IPS DF 19.7 (cell line): ENCODE data around the gene SEC16B.

Experiments used
- DNase-seq: peaks from one replicate; pipeline ENCODE4 v3.0.0-alpha.2; 2013; ENCODE audit warnings: low read depth, low spot score

Gene SEC16B

DNA sequence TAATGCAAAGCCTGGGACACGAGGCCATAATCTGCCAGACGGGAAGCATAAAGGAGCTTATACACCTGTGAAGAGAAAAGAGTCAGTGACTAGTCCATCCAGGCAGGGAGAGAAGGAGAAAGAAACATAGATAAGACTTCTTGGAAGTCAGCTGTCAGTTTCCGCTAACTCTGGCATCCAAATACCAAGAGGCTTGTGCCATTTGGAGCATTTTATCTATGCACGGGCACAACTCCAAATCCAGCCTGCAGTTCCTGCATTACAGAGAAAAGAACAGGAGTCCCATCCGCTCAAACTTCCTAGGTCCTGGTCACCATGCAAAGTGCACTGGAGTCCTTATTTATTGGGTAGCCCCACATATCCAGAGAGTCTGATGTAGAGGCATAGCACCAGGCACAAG is 27.9 kb downstream of the SEC16B start:
- DNase-seq = no peak

DNA sequence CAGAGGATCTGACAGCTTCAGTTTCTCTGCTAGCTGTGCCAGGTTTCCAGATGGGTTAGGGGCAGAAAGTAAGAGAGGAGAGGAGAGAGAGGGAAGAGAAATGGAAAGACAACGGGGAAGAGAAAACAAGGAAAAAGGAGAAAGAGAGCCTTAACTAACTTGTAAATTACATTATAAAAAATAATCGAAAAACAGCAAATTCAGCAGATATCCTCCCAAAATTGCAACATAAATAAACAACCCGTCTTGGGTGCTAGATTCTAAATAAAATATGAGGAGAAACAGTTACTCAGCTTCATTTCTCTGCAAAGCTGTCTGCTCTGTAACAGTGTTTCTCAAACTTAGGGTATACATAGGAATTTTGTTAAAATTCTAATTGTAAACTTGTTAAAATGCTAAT is 29.2 kb downstream of the SEC16B start:
- DNase-seq = no peak

DNA sequence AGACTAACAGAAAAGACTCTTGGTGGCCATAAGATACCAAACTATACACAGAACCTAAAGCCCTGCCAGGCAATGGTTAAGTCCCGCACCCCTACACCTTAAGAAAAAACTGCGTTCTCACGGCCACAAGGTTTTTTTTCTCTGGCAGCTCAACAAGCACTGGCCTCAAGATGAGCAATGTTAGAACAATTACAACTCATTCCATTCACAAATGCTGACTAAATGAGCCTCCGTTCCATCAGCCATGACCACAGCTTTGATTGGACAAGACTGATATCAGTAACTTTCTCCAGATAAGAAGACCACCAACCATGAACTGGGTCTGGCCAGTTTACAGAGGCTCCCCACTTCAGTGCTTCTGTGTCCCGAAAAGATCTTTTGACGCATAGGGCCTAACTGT is 31.9 kb downstream of the SEC16B start:
- no peak for DNase-seq

DNA sequence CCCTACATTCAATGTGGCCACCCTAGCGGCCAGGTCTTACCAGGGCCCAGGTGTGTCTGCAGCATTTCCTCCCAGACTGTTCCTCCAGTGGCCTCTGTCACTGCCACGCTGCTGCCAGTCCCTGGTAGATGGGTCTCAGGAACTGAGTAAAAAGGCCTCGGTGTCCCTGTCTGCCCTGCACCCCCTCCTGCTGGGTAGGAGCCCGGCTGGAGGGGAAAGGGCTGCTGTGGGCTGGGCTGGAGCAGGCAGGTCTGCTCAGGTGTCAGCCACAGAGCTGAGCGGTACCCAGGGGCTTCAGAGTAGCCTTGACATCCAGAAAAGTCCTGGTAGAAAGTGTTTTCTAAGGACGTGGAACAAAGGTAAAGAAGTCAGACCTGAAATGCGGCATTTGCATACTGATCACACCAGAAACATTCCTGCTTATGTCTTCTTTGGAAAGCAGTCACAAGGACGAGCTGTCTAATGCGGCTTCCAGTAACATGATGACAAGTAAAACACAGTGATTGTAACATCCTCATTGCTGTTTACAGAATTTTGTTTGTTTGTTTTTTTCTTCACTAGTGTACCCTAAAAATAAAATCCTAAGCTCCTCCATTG is 32.6 kb downstream of the SEC16B start:
- DNase-seq = no peak

DNA sequence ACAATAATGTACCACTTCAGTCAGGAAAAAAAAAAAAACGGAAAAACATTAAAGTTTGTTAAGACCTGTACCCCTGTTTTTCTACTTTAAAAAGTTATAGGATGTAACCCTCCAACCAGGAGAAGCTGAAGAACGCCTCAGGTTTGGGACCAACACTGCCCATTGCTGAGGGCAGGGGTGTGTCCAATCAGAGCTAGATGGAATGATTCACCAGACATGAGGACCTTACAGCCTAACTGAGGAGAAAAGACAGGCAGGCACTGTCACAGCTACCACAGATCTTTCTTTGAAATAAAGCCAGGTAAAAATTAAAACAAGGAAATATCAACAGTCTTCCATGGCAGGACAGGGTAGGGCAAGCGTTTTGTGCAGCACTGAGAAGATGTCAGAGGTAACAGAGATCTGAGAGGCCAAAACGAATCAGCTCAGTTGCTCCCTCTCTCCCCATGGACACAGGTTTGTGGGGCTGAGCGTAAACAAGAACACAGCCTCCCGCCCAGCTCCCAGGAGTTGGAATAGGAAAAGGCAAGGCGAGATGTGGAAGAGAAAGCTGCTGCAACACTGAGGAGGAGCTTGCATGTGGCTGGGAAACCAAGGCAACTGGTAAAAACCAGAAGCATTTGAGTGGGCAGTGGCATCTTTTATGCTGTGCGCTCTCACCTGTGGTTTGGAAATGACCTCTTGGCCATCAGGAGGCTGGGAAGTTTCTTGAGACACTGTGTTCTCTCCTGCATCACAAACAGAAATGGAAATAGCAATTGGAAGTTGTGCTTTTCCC is 34.0 kb downstream of the SEC16B start:
- DNase-seq = no peak

DNA sequence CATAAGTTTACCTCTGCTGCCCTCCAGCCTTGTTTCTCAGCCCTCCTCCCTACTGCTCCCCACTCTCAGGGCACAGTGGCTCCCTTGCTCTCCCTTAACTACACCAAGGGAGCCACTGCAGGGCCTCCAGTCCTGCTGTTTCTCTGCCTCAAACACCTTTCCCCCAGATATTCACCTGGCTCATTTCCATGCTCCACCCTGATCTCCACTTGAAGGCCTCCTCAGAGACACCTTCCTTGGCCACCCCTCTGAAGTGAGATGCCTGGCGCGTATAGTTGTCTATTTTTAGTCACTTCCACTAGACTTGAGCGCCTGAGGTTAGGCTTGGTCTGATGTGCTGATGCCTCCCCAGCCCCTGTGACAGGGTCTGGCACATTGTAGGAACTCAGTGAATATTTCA is 34.9 kb downstream of the SEC16B start:
- no peak for DNase-seq

DNA sequence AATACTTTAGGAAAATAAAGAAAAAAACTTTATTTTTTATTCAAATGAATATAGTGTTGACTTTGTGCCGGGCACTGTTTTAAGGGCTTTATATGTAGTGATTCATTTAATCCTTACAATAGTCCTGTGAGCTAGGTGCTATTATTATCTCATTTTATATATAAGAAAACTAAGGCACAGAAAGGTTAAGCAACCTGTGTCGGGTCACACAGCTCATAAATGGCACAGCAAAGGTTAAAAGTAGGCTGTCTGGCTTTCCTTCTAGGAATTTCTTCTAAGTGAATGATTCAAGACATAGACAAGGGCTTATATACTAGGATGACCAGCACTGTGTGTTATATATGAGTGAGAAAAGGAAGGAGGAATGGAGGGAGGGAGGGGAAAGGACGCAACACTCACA is 35.4 kb downstream of the SEC16B start:
- DNase-seq = no peak

DNA sequence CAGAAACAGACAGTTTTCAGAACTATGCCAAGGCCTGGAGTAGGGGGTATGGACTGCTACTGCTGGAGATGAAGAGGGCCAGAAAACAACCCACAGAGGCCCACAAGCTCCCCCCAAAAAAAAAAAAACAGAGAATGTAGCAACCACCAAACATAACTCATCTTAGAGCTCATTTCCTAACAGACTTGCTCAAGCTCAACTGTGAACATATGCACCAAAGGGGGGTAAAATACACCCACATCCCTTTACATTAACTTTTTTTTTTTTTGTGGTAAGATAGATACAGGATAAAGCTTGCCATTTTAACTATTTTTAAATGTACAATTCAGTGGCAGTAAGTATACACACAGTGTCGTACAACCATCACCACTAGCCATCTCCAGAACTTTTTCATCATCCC is 36.0 kb downstream of the SEC16B start:
- no peak for DNase-seq

DNA sequence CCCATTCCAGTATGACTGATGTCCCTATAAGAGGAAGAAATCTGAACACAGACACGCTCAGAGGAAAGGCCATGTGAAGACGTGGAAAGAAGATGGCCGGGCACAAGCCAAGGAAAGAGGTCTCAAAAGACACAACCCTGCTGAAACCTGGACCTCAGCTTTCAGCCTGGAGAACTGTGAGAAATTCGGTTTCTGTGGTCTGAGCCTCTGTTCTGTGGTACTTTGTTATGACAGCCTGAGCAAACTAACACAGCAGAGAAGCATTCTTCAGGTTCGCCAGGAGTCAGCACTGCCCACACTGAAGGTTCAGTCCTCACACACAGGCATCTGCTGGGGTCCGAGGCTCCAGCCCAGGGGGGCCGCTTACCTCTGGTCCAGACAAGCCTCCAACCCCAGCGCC is 37.7 kb downstream of the SEC16B start:
- DNase-seq = no peak

DNA sequence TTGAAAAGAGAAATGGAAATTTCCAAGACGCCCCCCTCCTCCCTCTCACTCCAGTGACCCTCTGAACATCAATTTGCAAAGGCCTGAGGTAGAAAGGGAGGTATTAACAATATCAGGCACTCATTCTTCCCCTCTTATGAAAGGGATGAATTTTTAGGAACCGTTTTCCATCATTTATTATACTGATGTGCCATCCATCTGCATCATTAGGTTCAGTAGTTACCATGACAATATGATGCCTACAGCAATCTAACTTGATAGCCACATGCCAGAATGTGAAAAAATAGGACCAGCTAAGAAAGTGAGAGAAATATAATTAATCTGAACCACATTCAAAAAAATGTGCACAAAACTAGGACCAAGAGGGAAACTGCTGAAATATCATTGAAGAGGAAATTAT is 40.9 kb downstream of the SEC16B start:
- no peak for DNase-seq

DNA sequence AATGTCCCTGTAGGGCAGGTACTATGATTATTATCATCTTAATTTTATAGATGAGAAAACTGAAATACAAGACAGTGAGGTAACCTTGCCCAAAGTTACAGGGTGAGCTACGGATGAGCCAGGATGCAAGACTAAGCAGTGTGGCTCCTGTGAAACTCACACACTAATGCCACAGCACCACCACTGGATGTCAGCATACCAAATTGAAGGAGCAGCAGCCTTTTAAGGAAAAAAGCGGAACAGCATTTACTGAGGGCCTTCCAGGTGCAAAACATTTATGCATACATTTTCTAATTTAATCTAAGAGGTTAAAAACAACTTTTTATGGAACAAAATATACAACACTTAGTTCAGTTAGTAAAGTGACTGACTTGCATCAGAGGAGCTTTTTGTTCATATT is 41.7 kb downstream of the SEC16B start:
- DNase-seq = no peak

DNA sequence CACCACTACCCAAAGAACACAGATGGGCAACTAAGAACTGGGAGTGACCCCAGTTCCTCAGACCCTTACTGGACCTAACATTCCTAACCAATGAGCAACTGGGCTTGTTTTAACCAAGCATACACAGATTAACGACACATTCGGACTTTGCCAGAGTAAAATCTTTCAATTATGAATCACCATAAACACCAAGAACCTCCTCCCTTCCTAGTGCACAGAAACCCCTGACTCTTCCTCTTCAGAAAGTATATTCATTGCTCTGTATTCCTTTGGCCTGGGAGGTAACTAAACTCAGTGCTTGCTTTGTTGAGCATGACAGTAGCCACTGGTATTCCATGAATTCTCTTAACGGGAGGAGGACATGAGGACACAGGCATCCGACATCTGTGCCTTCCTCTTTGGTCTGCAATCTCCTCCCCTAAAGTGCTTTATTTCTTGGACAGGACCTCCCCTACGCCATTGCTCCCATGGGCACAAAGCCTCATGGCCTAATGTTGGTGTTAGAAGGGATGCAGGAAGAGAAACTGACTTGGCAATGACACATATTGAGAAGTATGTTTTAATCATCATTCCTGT is 42.7 kb downstream of the SEC16B start:
- no peak for DNase-seq

DNA sequence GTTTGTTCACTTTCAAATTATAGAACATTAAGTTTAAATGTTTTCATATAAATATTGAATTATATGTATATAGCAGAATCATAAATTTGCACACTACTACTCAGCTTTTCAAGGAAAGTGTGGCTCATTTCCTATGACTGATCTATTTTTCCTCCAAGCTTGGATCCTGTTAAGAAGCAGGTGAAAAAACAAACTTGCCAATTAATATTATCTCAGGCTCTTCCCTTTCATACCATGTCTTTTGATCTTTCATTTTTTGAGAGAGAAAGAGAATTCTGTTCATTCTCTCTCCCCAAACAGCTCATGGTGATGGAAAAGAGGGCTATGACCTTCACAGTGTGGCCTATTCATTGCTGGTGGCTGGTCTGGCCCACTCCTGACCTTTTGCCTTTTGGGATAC is 43.7 kb downstream of the SEC16B start:
- no peak for DNase-seq

DNA sequence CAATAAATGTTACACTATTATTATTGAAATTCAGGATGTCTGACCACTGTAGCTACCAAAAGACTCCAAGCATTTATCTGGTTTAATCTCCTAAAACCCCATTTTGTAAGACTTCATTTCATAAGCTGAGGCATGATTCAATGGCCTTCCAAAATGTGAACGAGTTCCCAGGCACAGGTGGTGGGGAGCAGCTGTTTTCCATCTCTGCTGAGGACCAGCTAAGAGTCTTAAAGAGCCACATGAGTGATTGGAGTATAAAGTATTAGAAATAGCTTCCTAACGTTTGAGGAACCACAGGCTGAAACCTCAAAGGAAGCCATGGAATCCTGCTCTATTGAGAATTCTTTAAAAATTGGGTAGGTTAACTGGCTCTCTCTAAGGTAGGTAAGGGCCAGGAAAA is 44.9 kb downstream of the SEC16B start:
- DNase-seq = no peak

DNA sequence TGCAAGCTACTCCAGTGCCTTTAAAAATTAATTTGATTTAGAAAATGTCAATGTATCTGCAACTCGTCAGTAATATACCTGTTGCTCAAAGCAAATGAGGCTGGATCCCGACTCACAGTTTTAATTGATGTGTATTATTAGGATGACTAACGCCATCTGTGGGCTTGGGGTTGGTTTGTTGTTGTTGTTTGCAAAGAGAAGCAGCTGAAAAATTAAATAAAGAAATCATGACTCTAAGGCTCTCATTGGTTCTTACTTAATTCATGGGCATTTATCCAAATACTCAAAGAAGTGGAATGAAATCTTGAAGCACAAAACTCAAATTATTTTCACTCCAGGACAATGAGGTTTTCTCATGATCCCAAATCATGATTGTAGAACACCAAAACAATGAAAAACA is 46.4 kb downstream of the SEC16B start:
- DNase-seq = no peak

DNA sequence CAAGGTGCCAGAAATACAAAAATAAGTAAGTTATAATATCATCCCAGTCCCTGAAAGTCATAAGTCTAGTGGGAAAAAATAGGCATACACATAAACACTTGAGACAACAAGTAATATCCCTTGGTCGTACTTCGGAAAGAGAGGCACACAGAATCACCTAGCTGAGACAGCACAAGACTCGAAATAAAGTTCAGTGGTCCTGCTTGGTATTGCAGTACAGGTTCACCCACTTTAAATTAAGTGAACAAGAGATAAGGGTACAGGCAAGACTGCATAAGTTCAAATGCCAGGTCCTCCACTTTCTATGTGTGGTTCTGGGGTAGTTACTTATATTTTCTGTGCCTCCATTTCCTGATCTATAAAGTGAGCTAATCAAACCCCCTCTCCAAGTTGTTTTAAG is 47.6 kb downstream of the SEC16B start:
- DNase-seq = no peak

DNA sequence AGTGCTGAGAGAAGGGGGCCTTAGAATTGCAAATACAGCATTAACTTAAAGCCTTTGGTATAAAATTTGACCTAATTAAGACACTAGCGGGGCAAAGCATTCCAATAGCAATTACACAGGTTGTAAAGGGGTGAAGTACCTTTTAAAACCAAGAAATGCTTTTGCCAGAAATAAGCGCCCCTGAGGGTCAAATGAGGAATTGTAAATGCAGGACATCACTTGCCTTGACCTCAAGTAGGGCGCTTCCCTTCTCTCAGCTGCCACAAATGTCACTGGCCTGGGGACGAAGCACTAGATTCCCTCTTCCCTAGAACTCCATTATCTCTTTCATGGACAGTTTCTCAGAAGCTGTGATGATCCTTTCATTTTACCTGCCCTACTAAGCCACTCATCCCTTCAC is 48.3 kb downstream of the SEC16B start:
- DNase-seq = no peak

DNA sequence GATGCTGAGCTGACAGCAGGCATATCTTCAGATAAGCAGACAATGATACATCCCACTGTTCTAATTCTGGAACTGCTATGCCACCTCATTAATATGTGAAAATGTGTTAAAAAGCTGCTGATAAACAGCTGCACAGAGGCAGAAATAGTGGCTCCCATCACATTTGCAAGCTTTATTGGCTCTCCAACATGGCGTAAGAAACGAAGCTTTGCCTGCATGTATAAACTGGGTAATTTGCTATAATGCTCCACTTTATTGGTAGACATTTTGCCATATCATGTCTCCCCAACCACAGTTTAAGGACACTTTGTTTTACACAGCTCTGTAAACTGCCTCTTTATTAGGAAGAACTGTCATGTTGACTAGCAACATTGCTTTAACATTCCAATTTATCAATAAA is 49.8 kb downstream of the SEC16B start:
- DNase-seq = no peak

DNA sequence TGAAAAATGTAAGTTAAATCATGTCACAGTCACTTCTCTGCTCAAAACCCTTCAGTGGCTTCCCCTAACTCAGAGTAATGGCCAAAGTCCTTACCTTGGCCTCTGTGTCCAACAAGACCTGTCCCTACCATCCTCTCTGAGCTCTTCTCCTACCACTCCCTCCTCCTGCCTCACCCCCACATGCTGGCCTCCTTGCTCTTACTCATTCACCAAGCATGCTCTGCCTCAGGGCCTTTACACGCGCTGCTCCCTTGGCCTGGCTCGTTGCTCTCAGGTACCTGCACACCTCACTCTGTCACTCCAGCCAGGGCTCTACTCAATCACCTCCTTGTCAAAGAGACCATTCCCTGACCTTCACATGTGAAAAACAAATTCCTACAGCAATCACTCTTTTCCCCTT is 54.2 kb downstream of the SEC16B start:
- no peak for DNase-seq

DNA sequence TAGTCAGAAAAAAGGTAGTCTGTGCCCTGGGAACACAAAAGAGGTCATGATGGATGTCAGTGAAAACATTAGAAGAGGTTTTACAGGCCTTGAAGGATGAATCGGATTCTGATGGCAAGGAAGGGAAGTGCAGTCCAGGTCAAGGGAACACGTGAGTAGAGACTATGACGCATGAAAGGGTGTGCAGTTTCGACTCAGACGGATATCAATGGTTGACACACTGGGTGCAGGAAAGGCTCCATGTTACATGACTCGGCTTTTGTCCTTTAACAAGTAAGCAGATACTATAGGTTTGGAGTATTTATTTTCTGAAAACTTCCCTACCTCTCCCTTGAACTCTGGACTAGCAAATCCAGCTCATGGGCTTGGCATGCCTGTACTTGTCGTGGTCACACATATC is 55.3 kb downstream of the SEC16B start:
- DNase-seq = no peak

DNA sequence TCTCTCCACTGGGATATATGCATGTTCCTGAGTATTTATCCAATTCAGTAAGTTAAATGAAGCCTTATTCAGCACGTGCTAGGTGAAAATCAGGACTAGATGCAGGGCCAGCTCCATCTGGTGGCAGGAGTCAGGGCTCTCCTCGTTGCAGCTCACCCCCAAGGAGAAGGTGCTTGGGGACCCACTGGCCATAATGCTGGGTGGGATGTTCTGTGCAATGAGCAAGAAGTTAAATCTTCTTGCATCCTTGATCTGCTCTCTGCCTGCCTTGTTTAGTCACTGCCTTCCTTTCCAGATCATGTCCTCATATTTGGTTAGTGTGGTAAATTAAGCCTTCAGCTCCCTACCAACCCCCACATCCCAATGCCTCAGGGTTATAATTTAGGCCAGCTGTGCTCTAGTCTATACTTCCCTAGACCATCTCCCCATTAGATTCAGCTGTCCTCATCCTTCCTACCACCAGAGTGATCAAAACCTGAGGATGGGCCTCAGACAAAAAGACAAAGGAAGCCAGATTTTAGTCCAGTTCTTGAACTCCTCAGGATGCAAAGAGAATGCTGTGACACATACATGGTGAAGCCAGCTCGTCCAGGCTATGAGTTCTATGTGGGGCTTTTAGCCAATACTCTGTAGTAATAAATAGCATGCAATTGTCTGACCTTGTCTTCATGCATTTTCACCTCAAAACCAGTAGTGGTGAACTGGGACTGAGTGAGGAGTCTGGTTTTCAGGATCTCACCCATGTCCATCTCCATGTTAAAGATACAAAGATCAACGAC is 55.9 kb downstream of the SEC16B start:
- no peak for DNase-seq

DNA sequence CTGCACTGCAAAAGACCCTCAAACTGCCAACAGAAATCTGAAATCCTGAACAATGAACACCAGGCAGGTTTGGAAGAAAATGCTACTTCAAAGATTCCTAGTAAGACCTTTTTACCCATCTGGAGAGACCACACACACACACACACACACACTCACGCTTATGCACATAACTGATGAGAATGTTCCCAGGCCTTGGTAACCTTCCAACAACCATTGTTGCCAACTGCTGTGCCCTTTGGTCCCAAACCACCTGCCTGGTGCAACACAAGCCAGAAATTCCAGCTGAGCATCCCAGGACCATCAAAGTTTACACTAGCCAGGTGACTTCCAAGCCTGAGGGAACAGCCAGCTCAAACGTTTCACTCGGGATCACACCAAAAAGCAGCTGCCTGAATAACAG is 56.9 kb downstream of the SEC16B start:
- DNase-seq = no peak

DNA sequence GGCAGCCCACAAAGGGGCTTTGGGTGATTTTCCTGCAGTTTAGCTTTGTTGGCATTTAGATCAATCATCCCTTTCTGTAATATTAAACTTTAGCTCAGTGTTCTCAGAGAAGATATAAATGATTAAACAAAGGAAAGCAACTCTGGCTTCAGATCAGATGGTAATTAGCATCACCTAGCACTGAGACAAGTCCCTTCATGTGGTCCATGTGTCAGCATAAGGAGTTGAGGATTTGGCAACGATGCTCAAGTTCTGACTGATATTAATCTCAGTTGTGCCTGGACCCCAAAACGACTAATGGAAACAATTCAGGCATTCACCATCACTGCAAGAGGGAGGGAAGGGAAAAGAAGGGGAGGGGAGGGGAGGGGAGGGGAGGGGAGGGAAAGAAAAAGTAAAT is 60.4 kb downstream of the SEC16B start:
- no peak for DNase-seq
